ENCODE measurements around the gene APBB3.
"Not testable (repeated sequence)": the region's sequence is repeated elsewhere in the genome, so short reads cannot be mapped to it uniquely, and the experiment has no call there.

Gene APBB3

DNA sequence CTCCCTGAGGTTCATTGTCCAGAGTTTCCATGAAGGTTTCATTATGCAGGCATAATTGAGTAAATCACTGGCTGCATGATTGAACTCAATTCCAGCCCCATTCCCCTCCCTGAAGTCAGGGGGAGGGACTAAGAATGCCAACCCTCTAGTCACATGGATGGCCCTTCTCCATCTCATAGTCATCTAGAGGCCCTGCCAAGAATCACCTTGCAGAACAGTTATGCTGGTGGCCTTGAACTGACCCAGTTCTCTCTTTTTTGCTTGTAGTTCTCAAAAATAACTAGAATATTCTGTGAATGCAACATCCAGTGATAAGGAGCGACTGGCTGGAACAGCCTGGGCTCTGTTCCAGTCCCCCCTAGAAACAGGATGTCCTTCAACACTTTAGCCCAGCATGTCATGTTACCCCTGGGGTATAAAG, 31.9 kb upstream of the APBB3 start:
- no peaks in the 10 kb centered on the region for H3K4me1 ChIP-seq
- H3K27ac ChIP-seq: no peak overlapping the region
- H3K27me3 ChIP-seq: no peaks in the 10 kb centered on the region
- H3K9me3 ChIP-seq: no peaks in the 10 kb centered on the region
- TF ChIP-seq, protein P1, sequence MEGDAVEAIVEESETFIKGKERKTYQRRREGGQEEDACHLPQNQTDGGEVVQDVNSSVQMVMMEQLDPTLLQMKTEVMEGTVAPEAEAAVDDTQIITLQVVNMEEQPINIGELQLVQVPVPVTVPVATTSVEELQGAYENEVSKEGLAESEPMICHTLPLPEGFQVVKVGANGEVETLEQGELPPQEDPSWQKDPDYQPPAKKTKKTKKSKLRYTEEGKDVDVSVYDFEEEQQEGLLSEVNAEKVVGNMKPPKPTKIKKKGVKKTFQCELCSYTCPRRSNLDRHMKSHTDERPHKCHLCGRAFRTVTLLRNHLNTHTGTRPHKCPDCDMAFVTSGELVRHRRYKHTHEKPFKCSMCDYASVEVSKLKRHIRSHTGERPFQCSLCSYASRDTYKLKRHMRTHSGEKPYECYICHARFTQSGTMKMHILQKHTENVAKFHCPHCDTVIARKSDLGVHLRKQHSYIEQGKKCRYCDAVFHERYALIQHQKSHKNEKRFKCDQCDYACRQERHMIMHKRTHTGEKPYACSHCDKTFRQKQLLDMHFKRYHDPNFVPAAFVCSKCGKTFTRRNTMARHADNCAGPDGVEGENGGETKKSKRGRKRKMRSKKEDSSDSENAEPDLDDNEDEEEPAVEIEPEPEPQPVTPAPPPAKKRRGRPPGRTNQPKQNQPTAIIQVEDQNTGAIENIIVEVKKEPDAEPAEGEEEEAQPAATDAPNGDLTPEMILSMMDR (IDR thresholded peaks at IDR 0.05): no peak
- DNase-seq: no peak
- H3K36me3 ChIP-seq: no peaks in the 10 kb centered on the region
- no peak overlapping the region for H3K4me3 ChIP-seq
- intact Hi-C loops (cut with DNase I; ENCODE audit: low total_unique reads): no loop called here

DNA sequence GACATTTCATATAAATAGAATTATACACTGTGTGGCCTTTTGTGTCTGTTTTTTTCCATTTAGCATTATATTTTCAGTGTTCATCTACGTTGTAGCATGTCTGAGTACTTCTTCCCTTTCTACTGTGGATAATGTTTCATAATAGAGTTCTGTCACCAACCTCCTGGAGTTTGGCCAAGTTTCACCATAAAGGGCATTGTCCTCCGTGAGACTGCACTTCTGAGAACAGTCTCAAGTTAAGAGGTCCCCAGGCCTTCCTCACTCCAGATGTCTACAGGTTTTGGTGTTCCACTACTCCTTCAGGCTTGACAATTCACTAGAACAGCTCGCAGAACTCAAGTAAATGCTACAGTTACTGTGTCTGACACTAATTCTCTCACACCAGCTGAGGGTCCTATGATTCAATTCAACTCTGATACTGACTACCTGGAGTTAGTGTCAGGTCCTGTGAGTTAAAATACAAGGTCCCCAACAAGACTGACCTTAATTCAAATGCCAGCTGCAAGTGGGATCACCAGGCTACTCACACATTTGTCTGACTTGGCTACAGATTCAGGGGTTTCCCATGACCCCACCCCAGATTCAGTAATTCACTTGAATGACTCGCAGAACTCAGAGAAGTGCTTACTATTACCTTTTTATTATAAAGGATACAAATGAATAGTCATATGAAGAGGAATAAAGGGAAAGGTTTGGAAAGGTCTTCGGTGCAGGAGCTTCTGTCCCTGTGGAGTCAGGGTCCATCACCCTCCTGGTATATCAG, 31.3 kb upstream of the APBB3 start:
- Histone ChIP-seq H3K4me1 (no peaks in the 10 kb centered on the region), H3K27me3 (no peaks in the 10 kb centered on the region), H3K4me3 (no peak overlapping the region), H3K27ac (no peak overlapping the region), H3K36me3 (no peaks in the 10 kb centered on the region), H3K9me3 (no peaks in the 10 kb centered on the region)
- intact Hi-C loops (cut with DNase I; ENCODE audit: low total_unique reads): no loop called here
- DNase-seq: peak in 1 of 2 donors; percentile 37
- TF ChIP-seq, protein P1 (IDR thresholded peaks at IDR 0.05): no peak

DNA sequence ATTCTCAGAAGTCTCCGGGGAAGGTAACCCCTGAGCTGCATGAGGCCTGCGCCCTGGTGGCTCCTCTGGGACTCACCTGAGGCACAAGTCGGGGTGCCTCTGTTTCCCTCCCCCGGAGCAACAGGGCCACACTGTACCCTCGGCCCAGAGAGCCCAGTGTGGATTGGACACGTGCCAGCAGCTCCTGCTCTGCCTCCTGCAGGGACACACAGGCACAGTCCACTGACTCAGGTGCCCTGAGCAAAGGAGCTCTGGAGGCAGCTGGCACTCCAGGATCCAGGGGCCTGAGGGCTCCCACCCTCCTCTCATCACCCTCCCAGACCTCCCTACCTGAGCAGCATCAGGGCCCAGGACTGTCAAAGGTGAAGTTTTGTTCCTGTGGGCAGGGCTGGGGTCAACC, 29.8 kb upstream of the APBB3 start:
- no peak for DNase-seq
- H3K27ac ChIP-seq: no peak overlapping the region

DNA sequence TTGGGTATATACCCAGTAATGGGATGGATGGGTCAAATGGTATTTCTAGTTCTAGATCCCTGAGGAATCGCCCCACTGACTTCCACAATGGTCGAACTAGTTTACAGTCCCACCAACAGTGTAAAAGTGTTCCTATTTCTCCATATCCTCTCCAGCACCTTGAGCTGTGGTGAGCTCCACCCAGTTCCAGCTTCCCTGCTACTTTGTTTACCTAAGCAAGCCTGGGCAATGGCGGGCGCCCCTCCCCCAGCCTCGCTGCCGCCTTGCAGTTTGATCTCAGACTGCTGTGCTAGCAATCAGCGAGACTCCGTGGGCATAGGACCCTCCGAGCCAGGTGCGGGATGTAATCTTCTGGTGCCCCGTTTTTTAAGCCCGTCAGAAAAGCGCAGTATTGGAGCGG, 28.7 kb upstream of the APBB3 start:
- H3K4me3 ChIP-seq; intact Hi-C loops (cut with DNase I; ENCODE audit: low total_unique reads); H3K9me3 ChIP-seq; DNase-seq; H3K27ac ChIP-seq; H3K36me3 ChIP-seq; H3K27me3 ChIP-seq: not testable (repeated sequence)
- H3K4me1 ChIP-seq: peaks cover 0 to 20% (median 8%) of the 10 kb centered on the region in 4 donors

More for the DNA sequence above, 29.8 kb upstream of the APBB3 start:
- intact Hi-C loops (cut with DNase I; ENCODE audit: low total_unique reads): no loop called here
- H3K9me3 ChIP-seq: no peaks in the 10 kb centered on the region
- H3K27me3 ChIP-seq: no peaks in the 10 kb centered on the region
- TF ChIP-seq, protein P1 (IDR thresholded peaks at IDR 0.05): no peak
- H3K4me3 ChIP-seq: no peak overlapping the region
- H3K36me3 ChIP-seq: no peaks in the 10 kb centered on the region
- H3K4me1 ChIP-seq: peaks cover 0 to 9% (median 2%) of the 10 kb centered on the region in 4 donors

DNA sequence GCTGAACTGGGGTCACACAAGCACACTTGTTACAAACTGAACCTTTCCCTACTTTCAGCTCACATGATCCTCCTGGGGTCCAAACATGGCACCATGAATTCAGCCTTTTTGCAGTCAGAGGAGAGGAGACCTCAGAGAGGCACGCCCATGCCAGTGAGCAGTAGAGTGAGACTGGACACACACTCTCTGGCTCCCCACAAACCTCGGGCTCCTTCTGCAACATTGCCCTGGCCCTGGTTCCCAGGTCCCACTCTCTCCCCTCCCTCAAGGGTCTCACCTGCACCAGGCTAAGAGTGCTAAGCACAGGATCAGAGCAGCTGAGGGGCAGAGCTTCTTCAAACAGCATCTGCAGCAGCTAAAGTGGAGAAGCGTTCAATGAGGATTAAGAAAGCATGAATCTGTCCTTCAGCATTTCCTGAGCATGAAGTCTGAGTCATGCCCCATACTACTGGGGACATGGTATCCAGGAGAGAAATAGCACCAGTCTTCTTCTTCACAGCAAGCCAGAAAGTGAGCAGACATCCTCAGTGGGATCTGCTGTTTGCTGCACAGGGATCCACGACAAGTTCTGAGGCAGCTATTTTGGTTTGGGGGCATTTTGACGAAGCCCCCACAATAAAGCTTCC, 27.5 kb upstream of the APBB3 start:
- Histone ChIP-seq H3K4me1 (peaks cover 0 to 22% (median 8%) of the 10 kb centered on the region in 4 donors), H3K27ac (no peak overlapping the region), H3K36me3 (no peaks in the 10 kb centered on the region), H3K4me3 (no peak overlapping the region), H3K27me3 (no peaks in the 10 kb centered on the region), H3K9me3 (no peaks in the 10 kb centered on the region)
- no peak for DNase-seq
- intact Hi-C loops (cut with DNase I; ENCODE audit: low total_unique reads): no loop called here
- TF ChIP-seq, protein P1 (IDR thresholded peaks at IDR 0.05): no peak

DNA sequence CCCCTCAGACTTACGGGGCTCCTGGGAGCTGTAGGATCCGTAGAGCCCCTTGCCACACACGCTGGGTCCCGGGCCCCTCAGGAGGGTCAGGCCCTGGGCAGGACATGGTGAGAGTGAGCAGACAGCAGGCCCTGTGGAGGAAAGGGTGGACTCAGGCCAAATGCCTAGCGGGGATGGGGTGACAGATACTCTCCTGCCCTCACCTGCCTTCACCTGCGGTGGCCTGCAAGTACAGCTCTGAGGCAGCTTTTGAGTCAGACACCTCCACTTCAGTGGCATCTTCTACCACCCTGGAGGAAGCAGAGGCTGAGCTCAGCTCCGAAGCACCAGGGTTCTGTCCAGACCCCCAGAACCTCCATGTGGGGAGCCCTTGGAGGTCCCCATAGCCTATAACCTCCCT, 26.5 kb upstream of the APBB3 start:
- Histone ChIP-seq H3K4me3 (no peak overlapping the region), H3K27me3 (no peaks in the 10 kb centered on the region), H3K36me3 (no peaks in the 10 kb centered on the region), H3K4me1 (peaks cover 0 to 22% (median 8%) of the 10 kb centered on the region in 4 donors), H3K9me3 (no peaks in the 10 kb centered on the region), H3K27ac (no peak overlapping the region)
- intact Hi-C loops (cut with DNase I; ENCODE audit: low total_unique reads): no loop called here
- no peak for DNase-seq
- TF ChIP-seq, protein P1 (IDR thresholded peaks at IDR 0.05): no peak
